MCF 10A (cell line): ENCODE data around the gene MIOX. TPM values are rescaled to one million over a fixed set of nuclear protein-coding genes. Genes with fewer than 3 reads are reported as not detected.

Experiments
- BruUV-seq: library from RNA; stranded (reverse); fragments of 400-500 nt; replicated peaks from 2 replicates; lab custom pipeline; 2021; lab: Mats Ljungman, UMichigan
- CTCF ChIA-PET: fragments of 300-600 bp; sonication (Branson Sonifier 250); formaldehyde crosslinking; extraction: SDS; loops from one replicate; lab custom pipeline; 2021; ENCODE audit warnings: antibody characterized with exemption, inconsistent platforms; lab: Yijun Ruan, JAX
- POLR2A ChIA-PET: fragments of 300-600, 350-650 bp; sonication (Branson Sonifier 250); formaldehyde crosslinking; extraction: SDS; loops from one replicate; lab custom pipeline; 2020; ENCODE audit warnings: antibody characterized with exemption, inconsistent platforms; lab: Yijun Ruan, JAX
- DNase-seq: peaks from one replicate; pipeline ENCODE4 v3.0.0-alpha.2; 2018; ENCODE audit not compliant: unreplicated experiment
- H3K27ac Mint-ChIP-seq: one replicate; pipeline ENCODE4 v1.8.0; 2022; ENCODE audit warnings: mild to moderate bottlenecking, low read depth, mixed read lengths; ENCODE audit not compliant: unreplicated experiment
- H3K27me3 Mint-ChIP-seq: one replicate; pipeline ENCODE4 v1.8.0; 2022; ENCODE audit warnings: mixed read lengths; ENCODE audit not compliant: insufficient read depth, unreplicated experiment
- H3K36me3 Mint-ChIP-seq: one replicate; pipeline ENCODE4 v1.8.0; 2022; ENCODE audit warnings: mild to moderate bottlenecking, moderate library complexity, mixed read lengths; ENCODE audit not compliant: insufficient read depth, unreplicated experiment
- H3K4me1 Mint-ChIP-seq: one replicate; pipeline ENCODE4 v1.8.0; 2022; ENCODE audit warnings: mixed read lengths; ENCODE audit not compliant: insufficient read depth, unreplicated experiment
- H3K4me3 Mint-ChIP-seq: one replicate; pipeline ENCODE4 v1.8.0; 2022; ENCODE audit warnings: mild to moderate bottlenecking, moderate library complexity, mixed read lengths; ENCODE audit not compliant: unreplicated experiment
- H3K9me3 Mint-ChIP-seq: one replicate; pipeline ENCODE4 v1.8.0; 2022; ENCODE audit warnings: mixed read lengths; ENCODE audit not compliant: unreplicated experiment
- CTCF ChIP-seq: fragments of 200-600 bp; IDR thresholded peaks from one replicate; pipeline ENCODE4 v1.8.0; 2022; ENCODE audit warnings: antibody characterized with exemption, mild to moderate bottlenecking; ENCODE audit not compliant: unreplicated experiment
- intact Hi-C: fragments of 100-400 bp; cut with micrococcal nuclease; formaldehyde crosslinking; loops from 2 replicates; pipeline ENCODE4 v1.14.1; 2022
- total RNA-seq: library from RNA; stranded (reverse); gene quantifications from 2 replicates; pipeline ENCODE4 v1.2.3, GENCODE V29; 2022

The MIOX gene
- total RNA-seq, 1 experiment from 2014 or later: 0.63 TPM

GRCh38 chr22:50460938-50461337 lies 25.7 kb upstream of the MIOX start:
- BruUV-seq: no TSS peak
- ChIA-PET POLR2A (interaction anchor here (0.6 kb wide), 1 partner anchor 16 kb away, joined by 3 read pairs; no protein-coding TSS in a partner anchor), CTCF (interaction anchor here (0.6 to 1.0 kb wide), 3 partner anchors 8 to 37 kb away, joined by 3 to 4 read pairs (median 3); no protein-coding TSS in a partner anchor)
- no peak for DNase-seq
- Mint-ChIP-seq H3K36me3 (peaks cover 45% of the 10 kb centered on the region), H3K27me3 (no peaks in the 10 kb centered on the region), H3K4me3 (no peak overlapping the region), H3K27ac (no peak overlapping the region), H3K9me3 (no peaks in the 10 kb centered on the region), H3K4me1 (no peaks in the 10 kb centered on the region)
- TF ChIP-seq CTCF: no peak
- intact Hi-C loops: no loop called here

- intact Hi-C loops: no loop called here
Observed at GRCh38 chr22:50461536-50461935, 25.1 kb upstream of the MIOX start.

DNA sequence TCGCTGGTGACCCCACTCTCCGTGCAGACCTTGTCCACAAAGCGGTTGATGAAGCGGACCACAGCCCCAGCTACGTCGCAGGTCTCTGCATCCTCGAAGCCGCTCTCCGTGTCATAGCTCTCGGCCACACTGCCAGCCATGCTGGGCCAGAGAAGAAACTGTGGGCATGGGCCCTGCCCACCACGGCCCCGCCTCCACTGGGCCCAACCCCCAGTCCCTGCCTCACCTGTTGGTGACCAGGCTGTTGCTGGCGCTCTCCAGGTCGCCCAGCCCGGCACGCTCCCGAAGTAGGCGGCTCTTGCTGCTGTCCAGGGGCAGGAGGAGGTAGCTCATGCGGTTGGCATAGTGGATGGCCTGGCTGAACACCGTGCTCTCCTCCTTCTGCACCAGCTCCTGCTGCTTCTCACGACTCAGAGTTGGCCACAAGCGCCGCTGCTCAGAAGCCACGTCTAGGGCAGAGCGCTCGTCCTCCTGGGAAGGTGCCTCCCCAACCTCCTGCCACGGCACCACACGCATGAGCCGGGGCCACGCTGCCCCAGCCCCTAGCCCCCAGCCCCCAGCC lies 24.6 kb upstream of the MIOX start:
- ChIA-PET POLR2A (no interaction called here), CTCF (interaction anchor here (1.0 kb wide), 1 partner anchor 10 kb away, joined by 3 read pairs; no protein-coding TSS in a partner anchor)
- H3K27ac Mint-ChIP-seq: no peak overlapping the region

More at GRCh38 chr22:50461536-50461935, 25.1 kb upstream of the MIOX start:
- no peak overlapping the region for H3K27ac Mint-ChIP-seq
- no TSS peak for BruUV-seq
- H3K9me3 Mint-ChIP-seq: no peaks in the 10 kb centered on the region
- H3K4me1 Mint-ChIP-seq: no peaks in the 10 kb centered on the region
- no peak overlapping the region for H3K4me3 Mint-ChIP-seq
- no peaks in the 10 kb centered on the region for H3K27me3 Mint-ChIP-seq
- no peak for TF ChIP-seq CTCF
- ChIA-PET CTCF (interaction anchor here (1.0 kb wide), 1 partner anchor 9 kb away, joined by 3 read pairs; no protein-coding TSS in a partner anchor), POLR2A (no interaction called here)
- H3K36me3 Mint-ChIP-seq: peaks cover 45% of the 10 kb centered on the region
- no peak for DNase-seq

More for the DNA sequence above, 24.6 kb upstream of the MIOX start:
- no peak for TF ChIP-seq CTCF
- no peak overlapping the region for H3K4me3 Mint-ChIP-seq
- intact Hi-C loops: no loop called here
- no peaks in the 10 kb centered on the region for H3K4me1 Mint-ChIP-seq
- BruUV-seq: no TSS peak
- peaks cover 46% of the 10 kb centered on the region for H3K36me3 Mint-ChIP-seq
- no peaks in the 10 kb centered on the region for H3K27me3 Mint-ChIP-seq
- H3K9me3 Mint-ChIP-seq: no peaks in the 10 kb centered on the region
- no peak for DNase-seq
